Right lung (tissue), 10 donors: ENCODE results near the gene TBKBP1. TPM values are rescaled to one million over a fixed set of nuclear protein-coding genes. Genes with fewer than 3 reads are reported as not detected.
A peak's percentile ranks its signal among the peaks of the same experiment; 100 is the strongest.

ENCODE experiments used
- DNase-seq, 2 donors: peaks; one replicate each; pipeline ENCODE4 v3.0.0-alpha.2; 2013
- long read RNA-seq, 8 donors: transcript quantifications; one replicate each; lab custom pipeline, GENCODE V29; 2026
- polyA plus RNA-seq, 5 donors: library from polyadenylated mRNA; unstranded; fragments of 120-200 nt; gene quantifications; one replicate each; pipeline versions ENCODE4 v1.2.1 to v1.2.3, GENCODE V29; 2013; ENCODE audit warnings: inconsistent platforms in 1 of 5, low replicate concordance in 1 of 5; ENCODE audit not compliant: insufficient read length in 5 of 5, insufficient read depth in 1 of 5

Gene TBKBP1
- polyA plus RNA-seq: 10 to 100 TPM; 19.4 to 32.4 (median 29.4) TPM
- long read RNA-seq, donor 1, full-length matches to known transcripts: 2 of 2 reads
- long read RNA-seq, donor 1, partial matches to known transcripts: 0 of 2 reads
- long read RNA-seq, donor 1, other reads (novel, unspliced or antisense): 0 of 2 reads
- long read RNA-seq, donor 2: 0 reads
- long read RNA-seq, donor 3: 0 reads
- long read RNA-seq, donor 4: 0 reads
- long read RNA-seq, donor 5, full-length matches to known transcripts: 3 of 3 reads
- long read RNA-seq, donor 5, partial matches to known transcripts: 0 of 3 reads
- long read RNA-seq, donor 5, other reads (novel, unspliced or antisense): 0 of 3 reads
- long read RNA-seq, donor 6: 0 reads
- long read RNA-seq, donor 7: 0 reads
- long read RNA-seq, donor 8: 0 reads

GRCh38 chr17:47693731-47694580, at the start of gene TBKBP1:
TBKBP1 (plus strand) TSS chr17:47694161; CDS start chr17:47696113, 1,952 bp downstream.
- DNase-seq: peak; percentile 87 to 90

- DNase-seq: no peak
These were observed 49.6 kb upstream of the TBKBP1 start for GRCh38 chr17:47644324-47644723.

DNA sequence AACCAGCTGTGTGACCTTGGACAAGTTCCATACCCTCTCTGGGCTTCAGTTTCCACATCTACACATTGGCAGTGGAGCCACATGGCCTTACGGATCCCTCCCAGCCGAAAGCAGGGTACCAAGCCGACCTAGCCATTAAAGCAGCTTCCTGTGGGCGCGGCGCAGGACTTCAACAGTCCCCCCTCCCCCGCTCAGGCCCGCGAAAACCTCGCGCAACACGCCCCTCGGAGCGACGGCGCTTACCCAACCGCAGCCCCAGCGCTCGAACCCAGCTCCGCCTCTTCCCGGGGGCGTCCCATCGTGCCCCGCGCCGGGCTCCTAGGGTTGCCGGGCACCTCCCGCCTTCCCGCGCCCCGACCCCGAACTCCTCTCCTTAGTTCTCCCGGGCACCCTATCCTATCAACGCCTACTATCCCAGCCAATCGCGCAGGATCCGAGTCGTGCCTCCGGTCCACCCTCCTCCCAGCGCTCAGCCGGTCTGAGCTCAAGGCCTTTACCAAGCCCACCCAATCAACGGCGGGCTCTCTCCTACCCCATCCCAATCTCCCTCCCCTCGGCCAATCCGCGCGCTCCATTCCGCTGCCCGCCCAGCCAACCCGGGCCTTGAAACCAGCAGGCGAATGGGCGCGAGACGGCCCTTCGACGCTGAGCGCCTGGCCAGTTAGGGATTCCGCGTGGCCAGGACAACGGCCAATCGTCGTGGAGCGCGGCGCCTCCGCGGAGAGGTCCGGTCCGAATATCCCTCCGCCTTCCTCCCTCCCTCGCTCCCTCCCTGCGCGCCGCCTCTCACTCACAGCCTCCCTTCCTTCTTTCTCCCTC, 44.6 kb upstream of the TBKBP1 start, which contains the start of gene KPNB1:
TSS of gene KPNB1 (plus strand) at position 767 of the 819 bp plus-strand sequence. CDS start 326 bp downstream, outside the sequence.
- DNase-seq: peak; percentile 100

GRCh38 chr17:47649972-47650524, 43.9 kb upstream of the TBKBP1 start:
- peak in 1 of 2 donors; percentile 69 for DNase-seq

- peak; percentile 89 to 90 for DNase-seq
These were observed 43.1 kb upstream of the TBKBP1 start for GRCh38 chr17:47650525-47651522.

GRCh38 chr17:47651704-47652103, 42.3 kb upstream of the TBKBP1 start:
- DNase-seq: no peak

GRCh38 chr17:47652570-47652969, 41.4 kb upstream of the TBKBP1 start:
- DNase-seq: no peak

DNA sequence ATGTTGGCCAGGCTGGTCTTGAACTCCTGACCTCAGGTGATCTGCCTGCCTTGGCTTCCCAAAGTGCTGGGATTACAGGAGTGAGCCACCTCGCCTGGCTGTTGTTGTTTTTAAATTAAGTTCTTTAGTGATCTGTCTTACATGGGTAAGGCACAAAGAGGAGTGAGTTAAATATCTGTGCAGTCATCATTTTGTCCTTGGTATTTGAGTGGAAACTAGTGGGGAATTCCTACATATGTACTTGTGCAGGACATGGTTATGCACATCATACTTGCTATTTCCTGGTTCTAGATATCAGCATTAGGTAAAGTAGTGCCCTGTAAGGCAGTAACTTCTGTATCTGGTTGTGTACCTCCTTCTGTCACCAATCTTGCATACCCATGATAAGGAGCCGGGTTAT, 40.5 kb upstream of the TBKBP1 start:
- no peak for DNase-seq

- no peak for DNase-seq
These were observed 39.0 kb upstream of the TBKBP1 start for GRCh38 chr17:47654991-47655390.

DNA sequence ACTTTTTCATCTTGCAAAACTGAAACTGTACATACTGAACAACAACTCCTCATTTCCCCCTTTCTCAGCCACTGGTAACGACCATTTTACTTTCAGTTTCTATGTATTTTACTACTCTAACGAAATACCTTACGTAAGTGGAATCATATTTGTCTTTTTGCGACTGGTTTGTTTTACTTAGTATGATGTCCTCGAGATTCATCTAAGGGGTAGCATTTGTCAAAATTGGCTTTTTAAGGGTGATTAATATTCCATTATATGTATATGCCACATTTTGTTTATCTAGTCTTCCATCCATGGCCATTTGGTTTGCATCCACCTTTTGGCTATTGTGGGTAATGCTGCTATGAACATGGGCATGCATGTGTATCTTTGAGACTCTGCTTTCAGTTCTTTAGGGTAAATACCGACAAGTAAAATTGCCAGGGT, 33.9 kb upstream of the TBKBP1 start:
- no peak for DNase-seq

DNA sequence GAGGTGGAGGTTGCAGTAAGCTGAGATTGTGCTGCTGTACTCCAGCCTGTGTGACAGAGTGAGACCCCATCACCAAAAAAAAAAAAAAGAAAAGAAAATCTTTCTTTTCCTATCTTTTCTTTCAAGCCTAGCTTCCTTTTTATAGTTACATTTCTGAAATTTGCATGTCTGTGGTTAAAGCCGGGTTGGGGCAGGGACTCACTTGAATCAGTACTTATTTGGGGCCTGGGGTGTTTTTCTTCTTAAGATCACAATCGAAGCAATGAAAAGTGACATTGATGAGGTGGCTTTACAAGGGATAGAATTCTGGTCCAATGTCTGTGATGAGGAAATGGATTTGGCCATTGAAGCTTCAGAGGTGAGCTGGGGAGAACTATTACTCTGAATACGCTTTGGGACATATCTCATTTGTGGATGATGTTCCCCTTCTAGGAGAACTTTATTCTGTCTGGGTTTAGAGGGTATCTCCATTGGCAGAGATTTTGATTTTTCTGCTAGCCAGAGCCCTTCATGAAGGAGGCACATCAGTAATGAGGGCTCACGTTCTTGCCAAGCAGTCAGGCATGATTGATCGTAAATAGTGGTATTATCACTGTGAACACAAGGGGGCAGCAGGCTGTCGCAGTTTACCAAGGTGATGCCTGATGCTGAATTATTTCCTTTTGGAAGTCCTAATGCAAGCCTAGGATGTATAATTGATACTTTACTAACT, 29.9 kb upstream of the TBKBP1 start:
- DNase-seq: peak; percentile 34 to 51

DNA sequence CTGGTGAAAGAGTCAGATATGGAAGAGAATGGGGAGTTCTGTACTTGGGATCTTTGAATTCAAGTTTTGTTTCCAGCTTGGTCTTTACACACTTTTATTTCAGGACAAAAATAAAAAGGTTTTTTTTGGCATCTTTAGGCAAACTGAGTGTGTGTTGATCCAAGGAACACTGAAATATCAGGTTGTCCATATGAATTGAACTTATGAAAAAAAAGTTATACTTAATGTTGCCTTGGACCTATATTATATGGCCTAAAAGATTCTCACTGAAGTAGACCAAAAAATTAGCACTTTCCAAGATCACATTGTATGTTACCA, 29.4 kb upstream of the TBKBP1 start:
- no peak for DNase-seq

- DNase-seq: no peak
These were observed 28.3 kb upstream of the TBKBP1 start for GRCh38 chr17:47665655-47666054.

DNA sequence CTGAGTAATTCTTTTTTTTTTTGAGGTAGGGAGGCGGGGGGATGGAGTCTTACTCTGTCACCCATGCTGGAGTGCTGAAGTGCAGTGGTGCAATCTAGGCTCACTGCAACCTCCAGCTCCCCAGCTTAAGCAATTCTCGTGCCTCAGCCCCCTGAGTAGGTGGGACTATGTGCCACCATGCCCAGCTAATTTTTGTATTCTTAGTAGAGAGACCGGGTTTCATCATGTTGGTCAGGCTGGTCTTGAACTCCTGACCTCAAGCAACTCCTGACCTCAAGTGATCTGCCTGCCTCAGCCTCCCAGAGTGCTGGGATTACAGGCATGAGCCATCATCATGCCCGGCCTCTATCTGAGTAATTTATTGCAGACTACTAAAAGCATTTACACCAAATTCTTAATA, 24.9 kb upstream of the TBKBP1 start:
- no peak for DNase-seq

DNA sequence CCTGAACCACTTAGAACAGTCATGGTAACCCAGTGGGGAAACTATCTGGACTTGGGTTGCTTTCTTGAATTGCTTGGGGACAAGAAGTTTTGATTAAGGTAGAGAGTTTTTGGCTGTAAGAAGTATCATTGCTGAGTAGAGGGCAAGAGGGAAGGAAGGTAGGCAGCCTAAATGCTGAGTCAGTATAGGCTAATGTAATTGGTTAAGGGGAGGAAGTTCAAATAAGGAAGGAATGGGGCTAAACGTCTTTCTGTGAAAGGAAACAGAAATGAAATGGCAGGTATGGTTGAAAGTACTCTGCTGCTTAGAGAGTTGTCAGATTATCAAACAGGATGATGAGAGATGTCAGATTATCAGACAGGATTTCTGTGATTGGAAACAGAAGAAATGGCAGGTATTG, 23.9 kb upstream of the TBKBP1 start:
- DNase-seq: no peak

- no peak for DNase-seq
These were observed 19.5 kb upstream of the TBKBP1 start for GRCh38 chr17:47674499-47674898.

DNA sequence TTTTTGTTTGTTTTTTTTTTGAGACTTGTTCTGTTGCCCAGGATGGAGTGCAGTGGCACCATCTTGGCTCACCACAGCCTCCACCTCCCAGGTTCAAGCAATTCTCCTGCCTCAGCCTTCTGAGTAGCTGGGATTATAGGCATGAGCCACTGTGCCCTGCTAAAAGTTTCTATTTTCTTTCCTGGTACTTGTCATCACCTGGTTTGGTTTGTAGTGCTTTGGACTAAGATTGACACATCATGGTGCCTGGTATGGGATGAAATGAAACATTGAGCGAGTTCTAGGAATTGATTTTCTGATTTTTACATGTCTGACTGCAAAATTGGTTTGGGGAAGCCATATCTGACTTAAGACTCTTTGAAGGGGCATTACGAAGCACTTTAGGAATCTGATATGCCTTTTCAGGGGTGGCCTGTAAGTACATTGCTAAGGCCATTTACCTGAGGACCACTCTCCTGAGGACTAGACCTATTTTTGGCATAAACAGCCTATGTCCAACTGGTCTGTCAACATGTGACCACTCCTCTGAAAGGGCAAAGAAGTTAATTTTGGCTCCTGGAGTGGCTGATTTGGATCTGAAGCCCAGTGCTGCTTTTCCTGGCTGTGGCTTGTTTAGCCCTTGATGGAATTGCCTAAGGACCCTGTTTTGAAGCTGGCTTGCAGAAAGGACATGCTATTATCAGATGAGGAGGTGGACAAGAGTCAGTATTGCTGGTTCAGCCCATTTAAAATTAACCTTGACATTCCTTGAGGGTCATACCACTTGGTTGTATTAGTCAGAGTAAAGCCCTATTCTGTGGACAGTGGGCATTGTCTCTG, 18.4 kb upstream of the TBKBP1 start:
- no peak for DNase-seq

- no peak for DNase-seq
These were observed 17.8 kb upstream of the TBKBP1 start for GRCh38 chr17:47676199-47676472.
